Caco-2 (cell line): ENCODE measurements around the gene RNF217. TPM values are rescaled to one million over a fixed set of nuclear protein-coding genes. Genes with fewer than 3 reads are reported as not detected.
"Not testable (repeated sequence)": the region's sequence is repeated elsewhere in the genome, so short reads cannot be mapped to it uniquely, and the experiment has no call there.

Experiments
- BruUV-seq: library from RNA; stranded (reverse); fragments of 400-500 nt; replicated peaks from 2 replicates; lab custom pipeline; 2021; lab: Mats Ljungman, UMichigan
- CTCF ChIA-PET: fragments of 300-600 bp; sonication (Branson Sonifier 250); formaldehyde crosslinking; loops from one replicate; lab custom pipeline; 2022; ENCODE audit warnings: antibody characterized with exemption; lab: Charles Lee
- POLR2A ChIA-PET: fragments of 300-600 bp; sonication (Branson Sonifier 250); formaldehyde crosslinking; loops from one replicate; lab custom pipeline; 2022; ENCODE audit warnings: antibody characterized with exemption; lab: Charles Lee
- DNase-seq, 2 experiments: peaks; one replicate each; pipeline versions ENCODE4 v3.0.0 to v3.0.0-alpha.2; 2020 to 2022
- H3K27me3 ChIP-seq: replicated peaks from 2 replicates; pipeline ENCODE4 v1.6.0; 2011; ENCODE audit warnings: low read length; ENCODE audit not compliant: control insufficient read depth, insufficient read depth
- H3K36me3 ChIP-seq: 2 replicates; pipeline ENCODE4 v1.5.1; 2011; ENCODE audit warnings: low read length; ENCODE audit not compliant: control insufficient read depth, insufficient read depth
- H3K4me1 ChIP-seq: fragments of 250-450 bp; sonication (Bioruptor Pico); 2 replicates; pipeline ENCODE4 v1.5.1; 2020; ENCODE audit warnings: mild to moderate bottlenecking
- H3K4me3 ChIP-seq: 2 replicates; pipeline ENCODE4 v1.5.1; 2011; ENCODE audit warnings: low read depth, mild to moderate bottlenecking, control low read depth, low read length
- H3K9me3 ChIP-seq: fragments of 250-450 bp; sonication (Bioruptor Pico); 2 replicates; pipeline ENCODE4 v1.5.1; 2020; ENCODE audit warnings: mild to moderate bottlenecking, moderate library complexity
- H3K27ac Mint-ChIP-seq: one replicate; pipeline ENCODE4 v1.8.0; 2022; ENCODE audit warnings: mixed read lengths; ENCODE audit not compliant: unreplicated experiment
- H3K27me3 Mint-ChIP-seq: one replicate; pipeline ENCODE4 v1.8.0; 2022; ENCODE audit warnings: mixed read lengths; ENCODE audit not compliant: insufficient read depth, unreplicated experiment
- H3K36me3 Mint-ChIP-seq: one replicate; pipeline ENCODE4 v1.8.0; 2022; ENCODE audit warnings: mild to moderate bottlenecking, mixed read lengths; ENCODE audit not compliant: insufficient read depth, unreplicated experiment
- H3K4me1 Mint-ChIP-seq: one replicate; pipeline ENCODE4 v1.8.0; 2022; ENCODE audit warnings: low read depth, mixed read lengths; ENCODE audit not compliant: unreplicated experiment
- H3K4me3 Mint-ChIP-seq: one replicate; pipeline ENCODE4 v1.8.0; 2022; ENCODE audit warnings: mild to moderate bottlenecking, moderate library complexity, mixed read lengths; ENCODE audit not compliant: unreplicated experiment
- H3K9me3 Mint-ChIP-seq: one replicate; pipeline ENCODE4 v1.8.0; 2022; ENCODE audit warnings: mixed read lengths; ENCODE audit not compliant: unreplicated experiment
- intact Hi-C: fragments of 100-400 bp; cut with micrococcal nuclease; formaldehyde crosslinking; loops from one replicate; pipeline ENCODE4 v1.10.0; 2022; ENCODE audit not compliant: unreplicated experiment
- total RNA-seq: library from RNA; stranded (reverse); gene quantifications from 2 replicates; pipeline ENCODE4 v1.2.3, GENCODE V29; 2022
- TF ChIP-seq, protein P1 (sequence below), 2 experiments: fragments of 200-600 bp in 1 of 2; IDR thresholded peaks; 1 replicate in 1 of 2; 2 replicates in 1 of 2; pipeline versions ENCODE4 v1.5.1 to v1.8.0; 2011 to 2022; ENCODE audit warnings: antibody characterized with exemption in 1 of 2, control low read depth in 1 of 2, inconsistent platforms in 1 of 2, low read depth in 1 of 2, low read length in 1 of 2, mild to moderate bottlenecking in 1 of 2, moderate library complexity in 1 of 2; ENCODE audit not compliant: insufficient read depth in 1 of 2, severe bottlenecking in 1 of 2, unreplicated experiment in 1 of 2

Gene RNF217
- total RNA-seq, 1 experiment from 2014 or later = 0.09 TPM

DNA sequence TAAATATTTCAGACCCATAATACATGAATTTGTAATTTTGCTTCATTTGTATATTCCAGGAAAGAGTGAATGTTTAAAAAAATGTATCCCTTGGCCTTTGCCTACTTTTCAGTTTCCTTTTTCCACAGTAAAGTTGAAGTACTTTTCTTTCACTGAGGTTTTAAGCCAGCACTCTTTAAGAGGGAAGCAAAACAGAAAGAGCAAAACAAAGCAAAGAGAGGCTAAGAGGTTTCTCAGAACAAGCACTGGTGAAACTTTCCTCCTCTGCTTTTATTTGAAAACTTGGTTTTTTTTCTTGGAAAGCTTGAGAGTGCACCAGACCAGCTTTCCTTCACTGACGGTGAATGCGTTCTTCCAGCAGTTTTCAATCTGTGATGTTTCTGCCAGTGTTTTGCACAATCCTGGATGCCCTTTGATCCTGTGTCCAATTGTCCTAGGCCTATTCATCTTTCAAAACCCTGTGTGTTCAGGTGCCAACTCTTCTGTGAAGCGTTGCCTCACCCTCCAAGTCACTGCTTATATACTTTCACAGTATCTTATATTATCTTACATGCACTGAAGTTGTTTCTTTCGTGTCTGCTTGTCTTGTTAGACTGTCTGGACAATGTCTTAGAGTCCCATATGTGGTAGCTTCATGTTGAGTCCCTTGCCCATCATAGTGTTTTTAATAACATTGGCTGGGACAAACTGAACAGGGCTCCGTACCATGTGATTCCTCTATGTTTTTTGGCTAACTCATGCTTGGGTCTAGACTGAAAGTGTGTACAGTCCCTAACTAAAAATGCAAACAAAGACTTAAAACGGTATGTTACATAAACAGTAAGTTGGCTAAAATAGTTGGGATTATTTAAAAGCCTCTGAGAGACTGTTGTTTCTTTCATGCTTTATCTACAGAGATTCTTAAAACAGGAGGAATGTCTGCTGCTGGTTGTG, 1.9 kb downstream of the RNF217 start:
- no peaks in the 10 kb centered on the region for H3K9me3 Mint-ChIP-seq
- H3K36me3 ChIP-seq = no peaks in the 10 kb centered on the region
- H3K27me3 ChIP-seq = no peaks in the 10 kb centered on the region
- H3K4me1 Mint-ChIP-seq = no peaks in the 10 kb centered on the region
- CTCF ChIA-PET = no interaction called here
- H3K36me3 Mint-ChIP-seq = no peaks in the 10 kb centered on the region
- BruUV-seq = no TSS peak
- no peak for DNase-seq
- H3K9me3 ChIP-seq = no peaks in the 10 kb centered on the region
- TF ChIP-seq, protein P1, sequence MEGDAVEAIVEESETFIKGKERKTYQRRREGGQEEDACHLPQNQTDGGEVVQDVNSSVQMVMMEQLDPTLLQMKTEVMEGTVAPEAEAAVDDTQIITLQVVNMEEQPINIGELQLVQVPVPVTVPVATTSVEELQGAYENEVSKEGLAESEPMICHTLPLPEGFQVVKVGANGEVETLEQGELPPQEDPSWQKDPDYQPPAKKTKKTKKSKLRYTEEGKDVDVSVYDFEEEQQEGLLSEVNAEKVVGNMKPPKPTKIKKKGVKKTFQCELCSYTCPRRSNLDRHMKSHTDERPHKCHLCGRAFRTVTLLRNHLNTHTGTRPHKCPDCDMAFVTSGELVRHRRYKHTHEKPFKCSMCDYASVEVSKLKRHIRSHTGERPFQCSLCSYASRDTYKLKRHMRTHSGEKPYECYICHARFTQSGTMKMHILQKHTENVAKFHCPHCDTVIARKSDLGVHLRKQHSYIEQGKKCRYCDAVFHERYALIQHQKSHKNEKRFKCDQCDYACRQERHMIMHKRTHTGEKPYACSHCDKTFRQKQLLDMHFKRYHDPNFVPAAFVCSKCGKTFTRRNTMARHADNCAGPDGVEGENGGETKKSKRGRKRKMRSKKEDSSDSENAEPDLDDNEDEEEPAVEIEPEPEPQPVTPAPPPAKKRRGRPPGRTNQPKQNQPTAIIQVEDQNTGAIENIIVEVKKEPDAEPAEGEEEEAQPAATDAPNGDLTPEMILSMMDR (IDR thresholded peaks at IDR 0.05; ENCODE audit: insufficient read depth in 1 of 2, low read depth in 1 of 2, low read length in 1 of 2, severe bottlenecking in 1 of 2, unreplicated experiment in 1 of 2) = no peak
- H3K27ac Mint-ChIP-seq = no peak overlapping the region
- no peak overlapping the region for H3K4me3 Mint-ChIP-seq
- H3K27me3 Mint-ChIP-seq = no peaks in the 10 kb centered on the region
- intact Hi-C loops = no loop called here
- no peaks in the 10 kb centered on the region for H3K4me1 ChIP-seq
- H3K4me3 ChIP-seq = no peak overlapping the region
- POLR2A ChIA-PET = no interaction called here

DNA sequence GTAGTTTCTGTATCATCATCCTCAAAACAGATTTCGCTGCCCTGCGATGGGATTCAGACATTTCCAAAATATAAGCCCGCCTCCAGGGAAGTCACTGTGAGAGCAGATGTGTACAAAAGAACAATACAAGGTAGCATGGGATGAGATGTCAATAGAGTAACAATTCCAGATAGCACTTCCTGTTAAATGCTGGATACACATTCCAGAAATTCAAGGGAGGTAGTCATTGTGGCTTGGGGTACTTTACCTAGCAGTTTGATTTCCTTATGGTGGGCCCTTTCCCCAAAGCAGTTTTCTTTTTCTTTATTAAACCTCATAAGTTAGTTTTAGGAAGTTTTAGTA, 2.5 kb downstream of the RNF217 start:
- Histone ChIP-seq H3K27me3 (no peaks in the 10 kb centered on the region), H3K9me3 (no peaks in the 10 kb centered on the region), H3K36me3 (no peaks in the 10 kb centered on the region), H3K4me3 (no peak overlapping the region), H3K4me1 (no peaks in the 10 kb centered on the region)
- Mint-ChIP-seq H3K4me1 (no peaks in the 10 kb centered on the region), H3K27me3 (no peaks in the 10 kb centered on the region), H3K4me3 (no peak overlapping the region), H3K9me3 (no peaks in the 10 kb centered on the region), H3K27ac (no peak overlapping the region), H3K36me3 (no peaks in the 10 kb centered on the region)
- ChIA-PET CTCF (no interaction called here), POLR2A (no interaction called here)
- no peak for DNase-seq
- TF ChIP-seq, protein P1 (IDR thresholded peaks at IDR 0.05; ENCODE audit: insufficient read depth in 1 of 2, low read depth in 1 of 2, low read length in 1 of 2, severe bottlenecking in 1 of 2, unreplicated experiment in 1 of 2) = no peak
- intact Hi-C loops = no loop called here
- no TSS peak for BruUV-seq

DNA sequence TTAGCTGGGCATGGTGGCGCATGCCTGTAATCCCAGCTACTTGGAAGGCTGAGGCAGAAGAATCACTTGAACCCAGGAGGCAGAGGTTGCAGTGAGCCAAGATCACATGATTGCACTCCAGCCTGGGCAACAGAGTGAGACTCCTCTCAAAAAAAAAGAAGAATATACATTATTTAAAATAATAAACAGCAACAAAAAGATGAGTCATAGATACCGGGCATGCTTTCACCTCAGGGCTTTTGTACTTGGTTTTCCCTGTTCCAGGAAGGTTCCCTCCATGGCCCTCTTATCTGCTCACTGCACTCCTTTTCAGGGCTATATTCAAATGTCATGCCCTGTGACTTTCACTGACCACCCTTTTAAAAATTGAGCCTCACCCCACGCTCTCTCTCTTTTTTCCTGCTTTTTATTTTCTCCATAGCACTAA, 3.2 kb downstream of the RNF217 start:
- H3K36me3 ChIP-seq, H3K4me3 Mint-ChIP-seq, H3K9me3 ChIP-seq, H3K36me3 Mint-ChIP-seq, H3K27ac Mint-ChIP-seq, CTCF ChIA-PET, H3K27me3 Mint-ChIP-seq, intact Hi-C loops, BruUV-seq, H3K4me3 ChIP-seq, H3K4me1 ChIP-seq, H3K27me3 ChIP-seq, POLR2A ChIA-PET, DNase-seq, H3K4me1 Mint-ChIP-seq, H3K9me3 Mint-ChIP-seq: not testable (repeated sequence)
